Measurements from ENCODE around the gene PLCD3. TPM values are rescaled to one million over a fixed set of nuclear protein-coding genes. Genes with fewer than 3 reads are reported as not detected.

The PLCD3 gene
- total RNA-seq, 2 donors from 2014 or later, result 34.8 to 42.9 TPM

DNA sequence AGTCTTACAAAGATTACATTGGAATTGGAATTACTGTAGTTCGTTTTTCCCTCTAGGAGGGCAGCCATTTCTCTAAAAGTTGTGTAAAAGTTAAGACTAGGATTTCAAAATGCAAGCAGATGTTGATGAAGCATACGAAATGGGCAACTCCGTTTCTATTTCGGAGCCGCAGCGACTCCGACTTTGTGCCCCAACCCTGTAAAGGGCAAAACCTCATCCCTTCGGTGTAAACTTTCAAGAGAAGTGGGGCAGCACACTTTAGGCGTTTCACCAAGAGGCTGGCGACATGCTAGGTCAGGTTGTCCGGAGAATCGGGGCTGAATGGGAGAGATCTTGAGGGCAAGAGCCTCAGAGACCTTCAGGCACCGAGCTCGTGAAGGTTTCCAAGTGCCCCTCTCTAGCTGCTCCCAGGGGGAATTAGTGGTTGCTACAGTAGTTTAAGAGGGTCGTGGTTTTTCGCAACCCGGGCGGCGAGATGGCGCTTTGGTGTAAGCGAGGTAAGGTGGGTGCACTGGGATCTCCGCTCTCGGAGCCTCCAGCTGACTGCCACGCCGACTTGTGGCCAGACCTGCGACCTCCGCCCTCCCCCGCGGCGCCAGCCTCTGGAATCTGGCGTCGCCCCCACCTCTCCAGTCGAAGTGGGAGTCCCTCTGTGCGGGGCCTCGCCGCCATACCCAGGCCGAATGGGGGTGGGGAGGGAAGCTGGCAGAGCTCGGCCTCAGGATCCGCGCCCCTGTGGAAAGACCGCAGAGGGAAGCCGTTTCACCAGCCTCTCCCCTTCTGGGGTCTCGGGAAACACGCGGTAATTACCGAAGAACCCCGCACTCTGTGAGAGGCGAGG, 28.4 kb upstream of the PLCD3 start:
- H3K27ac ChIP-seq (ENCODE audit: low read depth, low read length), result peak overlapping the region; percentile 97
- Mint-ChIP-seq H3K36me3 (ENCODE audit: low read depth) (peaks cover 11% of the 10 kb centered on the region), H3K27me3 (ENCODE audit: insufficient read depth) (no peaks in the 10 kb centered on the region), H3K9me3 (no peaks in the 10 kb centered on the region), H3K4me1 (peaks cover 25% of the 10 kb centered on the region), H3K27ac (peak overlapping the region; percentile 99), H3K4me3 (peak overlapping the region; percentile 91)
- H3K4me3 ChIP-seq (ENCODE audit: low read length), result peak overlapping the region; percentile 99
- peak; percentile 70 for TF ChIP-seq CTCF (conservative IDR thresholded peaks at IDR 0.05)
- peak overlapping the region; percentile 100 for H3K9ac ChIP-seq (ENCODE audit: extremely low read depth, low read length, poor library complexity, severe bottlenecking)
- H3K36me3 ChIP-seq (ENCODE audit: control insufficient read depth, insufficient read depth, low read length), result peaks cover 11% of the 10 kb centered on the region
- DNase-seq, result peak; percentile 98
- 0 to 2% methylated on average over 12 to 48 of the region's 48 CpGs for WGBS, 2 experiments (ENCODE audit: insufficient coverage in 1 of 2, insufficient read length in 1 of 2)
- H3K9me3 ChIP-seq (ENCODE audit: control insufficient read depth, low read length), result no peaks in the 10 kb centered on the region
- no peaks in the 10 kb centered on the region for H3K27me3 ChIP-seq (ENCODE audit: control insufficient read depth, insufficient read depth, low read length, poor library complexity, severe bottlenecking)
- peaks cover 6% of the 10 kb centered on the region for H3K4me1 ChIP-seq (ENCODE audit: control insufficient read depth, insufficient read depth, low read length)

DNA sequence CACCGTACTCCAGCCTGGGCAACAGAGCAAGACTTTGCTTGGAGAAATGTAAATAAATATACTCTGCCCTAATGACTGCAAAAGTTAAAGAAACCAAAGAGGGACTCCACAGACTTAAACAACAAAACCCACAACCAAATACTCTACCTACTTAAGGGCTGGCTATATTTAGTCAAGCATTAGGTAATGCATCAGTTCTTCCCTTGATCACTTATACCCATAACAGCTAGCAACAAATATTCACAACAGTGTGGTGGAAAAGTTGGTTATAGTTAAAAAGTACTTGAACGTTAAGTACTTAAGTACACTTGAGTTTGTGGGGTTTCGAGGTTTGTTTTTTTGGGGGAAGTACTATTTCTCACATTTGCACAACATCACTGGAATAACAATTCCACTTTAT, 23.9 kb upstream of the PLCD3 start:
- no peaks in the 10 kb centered on the region for H3K9me3 ChIP-seq (ENCODE audit: control insufficient read depth, low read length)
- H3K27ac Mint-ChIP-seq, result no peak overlapping the region
- H3K27me3 ChIP-seq (ENCODE audit: control insufficient read depth, insufficient read depth, low read length, poor library complexity, severe bottlenecking), result no peaks in the 10 kb centered on the region
- peaks cover 21% of the 10 kb centered on the region for H3K4me1 Mint-ChIP-seq
- no peak for TF ChIP-seq CTCF (conservative IDR thresholded peaks at IDR 0.05)
- no peaks in the 10 kb centered on the region for H3K36me3 ChIP-seq (ENCODE audit: control insufficient read depth, insufficient read depth, low read length)
- DNase-seq, result no peak
- no peaks in the 10 kb centered on the region for H3K27me3 Mint-ChIP-seq (ENCODE audit: insufficient read depth)
- H3K4me1 ChIP-seq (ENCODE audit: control insufficient read depth, insufficient read depth, low read length), result peaks cover 5% of the 10 kb centered on the region
- H3K9me3 Mint-ChIP-seq, result no peaks in the 10 kb centered on the region
- WGBS, 2 experiments (ENCODE audit: insufficient coverage in 1 of 2, insufficient read length in 1 of 2), result 90% methylated on average over 2 of the region's 3 CpGs; no CpG with 5 or more reads in 1 of the 2 experiments
- no peak overlapping the region for H3K4me3 Mint-ChIP-seq
- H3K27ac ChIP-seq (ENCODE audit: low read depth, low read length), result no peak overlapping the region
- H3K36me3 Mint-ChIP-seq (ENCODE audit: low read depth), result no peaks in the 10 kb centered on the region
- H3K9ac ChIP-seq (ENCODE audit: extremely low read depth, low read length, poor library complexity, severe bottlenecking), result no peak overlapping the region
- no peak overlapping the region for H3K4me3 ChIP-seq (ENCODE audit: low read length)

DNA sequence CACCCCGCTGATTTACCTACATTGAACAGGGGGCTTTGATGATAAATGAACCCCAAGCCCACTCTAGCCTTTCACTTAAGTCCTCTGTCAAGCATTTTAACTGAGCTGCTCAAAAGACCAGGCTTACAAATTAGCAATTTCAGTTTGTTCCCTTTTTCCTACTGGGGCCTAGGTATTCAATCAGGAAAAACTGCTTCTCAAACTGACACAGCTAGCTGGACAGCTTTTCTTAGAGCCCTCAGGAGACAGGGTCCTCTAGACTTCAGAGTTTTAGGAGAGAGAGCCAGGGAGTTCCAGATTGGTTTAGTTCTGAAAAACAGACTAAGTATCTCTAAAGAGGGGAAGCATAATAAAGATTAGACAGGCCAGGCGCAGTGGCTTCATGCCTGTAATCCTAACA, 23.2 kb upstream of the PLCD3 start:
- no peaks in the 10 kb centered on the region for H3K36me3 Mint-ChIP-seq (ENCODE audit: low read depth)
- H3K4me1 Mint-ChIP-seq, result peaks cover 28% of the 10 kb centered on the region
- TF ChIP-seq CTCF (conservative IDR thresholded peaks at IDR 0.05), result no peak
- Histone ChIP-seq H3K9ac (ENCODE audit: extremely low read depth, low read length, poor library complexity, severe bottlenecking) (no peak overlapping the region), H3K4me1 (ENCODE audit: control insufficient read depth, insufficient read depth, low read length) (peaks cover 5% of the 10 kb centered on the region), H3K27ac (ENCODE audit: low read depth, low read length) (no peak overlapping the region), H3K36me3 (ENCODE audit: control insufficient read depth, insufficient read depth, low read length) (no peaks in the 10 kb centered on the region), H3K4me3 (ENCODE audit: low read length) (no peak overlapping the region), H3K27me3 (ENCODE audit: control insufficient read depth, insufficient read depth, low read length, poor library complexity, severe bottlenecking) (no peaks in the 10 kb centered on the region), H3K9me3 (ENCODE audit: control insufficient read depth, low read length) (no peaks in the 10 kb centered on the region)
- no peaks in the 10 kb centered on the region for H3K27me3 Mint-ChIP-seq (ENCODE audit: insufficient read depth)
- H3K9me3 Mint-ChIP-seq, result no peaks in the 10 kb centered on the region
- H3K4me3 Mint-ChIP-seq, result no peak overlapping the region
- WGBS, 2 experiments (ENCODE audit: insufficient coverage in 1 of 2, insufficient read length in 1 of 2), result 99 to 100% methylated on average over 2 of the region's 2 CpGs
- H3K27ac Mint-ChIP-seq, result no peak overlapping the region
- DNase-seq, result no peak

Data from endodermal cell (in vitro differentiated cells).